ENCODE data around the gene CPED1.

GRCh38 chr7:121186746-121187145, 198.2 kb downstream of the CPED1 start:
- TF ChIP-seq POLR2AphosphoS5 (IDR thresholded peaks at IDR 0.05) (no peak), CTCF (IDR thresholded peaks at IDR 0.05; ENCODE audit: poor library complexity, severe bottlenecking) (no peak), EZH2 (IDR thresholded peaks at IDR 0.05; ENCODE audit: borderline replicate concordance, insufficient read depth, low read length, poor library complexity, severe bottlenecking) (no peak), RAD21 (conservative IDR thresholded peaks at IDR 0.05) (no peak), REST (IDR thresholded peaks at IDR 0.05; ENCODE audit: borderline replicate concordance) (no peak), SMC3 (conservative IDR thresholded peaks at IDR 0.05; ENCODE audit: poor library complexity) (no peak), EP300 (conservative IDR thresholded peaks at IDR 0.05; ENCODE audit: poor library complexity, severe bottlenecking) (no peak), MXI1 (conservative IDR thresholded peaks at IDR 0.05; ENCODE audit: poor library complexity, severe bottlenecking) (no peak), TAF1 (IDR thresholded peaks at IDR 0.05; ENCODE audit: low read depth) (no peak)
